Astrocyte (in vitro differentiated cells and primary cell): ENCODE data around the gene CMIP. TPM values are rescaled to one million over a fixed set of nuclear protein-coding genes. Genes with fewer than 3 reads are reported as not detected.

Source experiments
- DNase-seq: peaks from one replicate; pipeline ENCODE4 v3.0.0-alpha.2; 2010; ENCODE audit warnings: low read depth
- FAIRE-seq: peaks from 2 replicates; lab custom pipeline; 2011; peaks lifted over from hg19 to GRCh38; lab: Jason Lieb, UNC
- H2AFZ ChIP-seq: 2 replicates; pipeline ENCODE4 v1.6.0; 2012; ENCODE audit warnings: low read depth, low read length, inconsistent platforms
- H3K27ac ChIP-seq: 2 replicates; pipeline ENCODE4 v1.5.1; 2011; ENCODE audit warnings: low read depth, low read length, inconsistent platforms
- H3K27me3 ChIP-seq: 2 replicates; pipeline ENCODE4 v1.6.0; 2011; ENCODE audit warnings: low read length, inconsistent platforms; ENCODE audit not compliant: insufficient read depth
- H3K36me3 ChIP-seq: 2 replicates; pipeline ENCODE4 v1.5.1; 2011; ENCODE audit warnings: low read length, inconsistent platforms; ENCODE audit not compliant: insufficient read depth
- H3K4me1 ChIP-seq: 2 replicates; pipeline ENCODE4 v1.5.1; 2011; ENCODE audit warnings: low read length, inconsistent platforms; ENCODE audit not compliant: insufficient read depth
- H3K4me2 ChIP-seq: 2 replicates; pipeline ENCODE4 v1.6.0; 2012; ENCODE audit warnings: low read length, inconsistent platforms
- H3K4me3 ChIP-seq: 2 replicates; pipeline ENCODE4 v1.5.1; 2011; ENCODE audit warnings: low read depth, mild to moderate bottlenecking, low read length, inconsistent platforms; ENCODE audit not compliant: insufficient read depth
- H3K79me2 ChIP-seq: 2 replicates; pipeline ENCODE4 v1.6.0; 2012; ENCODE audit warnings: mild to moderate bottlenecking, low read length, inconsistent platforms; ENCODE audit not compliant: insufficient read depth
- H3K9ac ChIP-seq: 2 replicates; pipeline ENCODE4 v1.6.0; 2012; ENCODE audit warnings: mild to moderate bottlenecking, low read length, inconsistent platforms
- H3K9me3 ChIP-seq: 2 replicates; pipeline ENCODE4 v1.5.1; 2012; ENCODE audit warnings: low read depth, mild to moderate bottlenecking, low read length, inconsistent platforms; ENCODE audit not compliant: insufficient read depth
- H4K20me1 ChIP-seq: 2 replicates; pipeline ENCODE4 v1.6.0; 2012; ENCODE audit warnings: low read length, inconsistent platforms; ENCODE audit not compliant: insufficient read depth
- H3K27ac Mint-ChIP-seq: one replicate; pipeline ENCODE4 v1.8.0; 2021; ENCODE audit warnings: mild to moderate bottlenecking, mixed read lengths; ENCODE audit not compliant: unreplicated experiment
- H3K27me3 Mint-ChIP-seq: one replicate; pipeline ENCODE4 v1.8.0; 2021; ENCODE audit warnings: low read depth, mixed read lengths; ENCODE audit not compliant: unreplicated experiment
- H3K36me3 Mint-ChIP-seq: one replicate; pipeline ENCODE4 v1.8.0; 2021; ENCODE audit warnings: low read depth, mixed read lengths; ENCODE audit not compliant: unreplicated experiment
- H3K4me1 Mint-ChIP-seq: one replicate; pipeline ENCODE4 v1.8.0; 2021; ENCODE audit warnings: low read depth, mixed read lengths; ENCODE audit not compliant: unreplicated experiment
- H3K4me3 Mint-ChIP-seq: one replicate; pipeline ENCODE4 v1.8.0; 2021; ENCODE audit warnings: mild to moderate bottlenecking, moderate library complexity, mixed read lengths; ENCODE audit not compliant: unreplicated experiment
- H3K9me3 Mint-ChIP-seq: one replicate; pipeline ENCODE4 v1.8.0; 2021; ENCODE audit warnings: mild to moderate bottlenecking, mixed read lengths; ENCODE audit not compliant: unreplicated experiment
- EZH2 ChIP-seq: IDR thresholded peaks from 2 replicates; pipeline ENCODE4 v1.6.1; 2012; ENCODE audit warnings: mild to moderate bottlenecking, low read length, inconsistent platforms; ENCODE audit not compliant: insufficient read depth
- total RNA-seq: library from RNA; stranded (reverse); gene quantifications from 2 replicates; pipeline ENCODE4 v1.2.1, GENCODE V29; 2021
- TF ChIP-seq, protein P1 (sequence below): IDR thresholded peaks from 2 replicates; pipeline ENCODE4 v1.5.1; 2011; ENCODE audit warnings: low read depth, mild to moderate bottlenecking, inconsistent platforms, low read length, moderate library complexity; ENCODE audit not compliant: insufficient read depth

The CMIP gene
- total RNA-seq, 1 donor from 2014 or later = 71.5 TPM

DNA sequence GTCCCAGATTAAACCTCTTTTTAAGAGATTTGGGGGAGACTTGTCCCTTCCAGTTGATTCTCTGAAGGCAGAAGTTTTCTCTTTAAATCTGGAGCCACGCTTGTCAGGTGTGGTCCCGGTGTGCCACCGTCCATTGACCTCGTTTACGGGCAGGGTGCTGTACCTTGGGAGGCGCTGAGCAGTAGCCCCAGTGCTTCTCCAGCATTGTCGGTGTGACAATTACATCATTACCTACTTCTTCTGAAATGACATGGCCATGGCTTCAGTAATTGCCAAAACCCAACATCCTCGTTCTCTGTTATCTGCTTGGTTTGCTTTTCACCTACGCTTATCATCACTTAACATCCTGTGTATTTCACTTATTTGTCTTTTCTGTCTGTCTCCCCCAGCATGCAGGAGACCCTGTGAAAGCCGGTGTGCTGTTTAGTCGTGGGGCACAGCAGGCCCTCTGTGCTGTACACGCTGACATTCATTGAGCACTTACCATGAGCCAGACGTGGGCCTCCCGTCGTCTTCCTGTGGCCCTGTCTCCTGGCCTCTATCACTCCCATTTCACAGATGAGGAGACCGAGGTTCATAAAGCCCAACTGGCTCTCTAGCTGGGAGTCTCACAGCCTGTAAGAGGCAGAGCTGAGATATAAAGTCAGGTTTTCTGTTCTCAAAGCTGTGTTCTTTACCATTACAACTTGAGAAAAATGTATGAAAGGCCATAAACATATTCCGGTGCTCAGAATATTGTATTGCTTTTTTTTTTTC is 143.9 kb downstream of the CMIP start:
- DNase-seq (no peak), FAIRE-seq (no peak)
- peaks cover 93% of the 10 kb centered on the region for H4K20me1 ChIP-seq
- H3K4me3 Mint-ChIP-seq = no peak overlapping the region
- no peak overlapping the region for H3K9ac ChIP-seq
- H3K27ac Mint-ChIP-seq = no peak overlapping the region
- H3K4me1 Mint-ChIP-seq = peaks cover 42% of the 10 kb centered on the region
- H3K27me3 Mint-ChIP-seq = no peaks in the 10 kb centered on the region
- no peak overlapping the region for H3K4me3 ChIP-seq
- no peaks in the 10 kb centered on the region for H3K27me3 ChIP-seq
- peaks cover 16% of the 10 kb centered on the region for H3K36me3 Mint-ChIP-seq
- peaks cover 6% of the 10 kb centered on the region for H3K9me3 Mint-ChIP-seq
- no peak overlapping the region for H3K27ac ChIP-seq
- H3K36me3 ChIP-seq = no peaks in the 10 kb centered on the region
- TF ChIP-seq, protein P1, sequence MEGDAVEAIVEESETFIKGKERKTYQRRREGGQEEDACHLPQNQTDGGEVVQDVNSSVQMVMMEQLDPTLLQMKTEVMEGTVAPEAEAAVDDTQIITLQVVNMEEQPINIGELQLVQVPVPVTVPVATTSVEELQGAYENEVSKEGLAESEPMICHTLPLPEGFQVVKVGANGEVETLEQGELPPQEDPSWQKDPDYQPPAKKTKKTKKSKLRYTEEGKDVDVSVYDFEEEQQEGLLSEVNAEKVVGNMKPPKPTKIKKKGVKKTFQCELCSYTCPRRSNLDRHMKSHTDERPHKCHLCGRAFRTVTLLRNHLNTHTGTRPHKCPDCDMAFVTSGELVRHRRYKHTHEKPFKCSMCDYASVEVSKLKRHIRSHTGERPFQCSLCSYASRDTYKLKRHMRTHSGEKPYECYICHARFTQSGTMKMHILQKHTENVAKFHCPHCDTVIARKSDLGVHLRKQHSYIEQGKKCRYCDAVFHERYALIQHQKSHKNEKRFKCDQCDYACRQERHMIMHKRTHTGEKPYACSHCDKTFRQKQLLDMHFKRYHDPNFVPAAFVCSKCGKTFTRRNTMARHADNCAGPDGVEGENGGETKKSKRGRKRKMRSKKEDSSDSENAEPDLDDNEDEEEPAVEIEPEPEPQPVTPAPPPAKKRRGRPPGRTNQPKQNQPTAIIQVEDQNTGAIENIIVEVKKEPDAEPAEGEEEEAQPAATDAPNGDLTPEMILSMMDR = no peak
- TF ChIP-seq EZH2 = no peak
- peaks cover 61% of the 10 kb centered on the region for H3K79me2 ChIP-seq
- H2AFZ ChIP-seq = no peak overlapping the region
- H3K4me2 ChIP-seq = no peak overlapping the region
- H3K4me1 ChIP-seq = peaks cover 3% of the 10 kb centered on the region
- no peaks in the 10 kb centered on the region for H3K9me3 ChIP-seq

DNA sequence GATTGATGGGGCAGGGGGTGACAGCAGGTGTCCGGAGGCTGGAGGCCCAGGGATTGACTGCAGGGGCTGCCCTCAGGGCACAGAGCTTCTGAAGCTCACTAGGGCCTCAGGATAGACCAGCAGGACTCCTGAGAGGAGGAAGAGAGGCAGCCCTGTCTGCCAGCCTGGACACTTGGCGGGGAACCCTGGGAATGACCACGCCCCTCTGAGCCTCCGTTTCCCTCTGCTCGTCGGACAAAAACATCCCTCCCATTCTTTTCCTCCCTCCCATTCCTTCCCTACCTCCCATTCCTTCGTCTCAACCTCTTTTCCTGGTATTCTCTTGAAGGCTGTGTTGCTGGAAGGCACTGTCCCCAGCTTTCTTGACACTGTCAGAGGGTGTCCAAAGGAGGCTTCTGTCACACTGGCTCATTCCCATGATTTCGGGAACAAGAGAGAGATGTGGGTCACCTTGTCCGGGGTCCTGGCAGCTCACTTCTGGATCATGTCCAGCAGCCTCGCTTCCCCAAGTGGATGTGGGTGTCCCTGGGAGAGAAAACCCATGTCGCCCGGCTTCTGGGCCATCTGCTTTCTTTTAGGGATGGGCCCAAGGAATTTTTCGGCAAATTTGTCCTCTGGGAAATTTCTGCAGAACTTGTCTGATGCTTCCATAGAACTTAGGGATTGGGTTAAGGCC is 145.5 kb downstream of the CMIP start:
- Mint-ChIP-seq H3K36me3 (peaks cover 9% of the 10 kb centered on the region), H3K27ac (no peak overlapping the region), H3K27me3 (no peaks in the 10 kb centered on the region), H3K9me3 (peaks cover 6% of the 10 kb centered on the region), H3K4me1 (peaks cover 31% of the 10 kb centered on the region), H3K4me3 (no peak overlapping the region)
- peaks cover 83% of the 10 kb centered on the region for H4K20me1 ChIP-seq
- no peaks in the 10 kb centered on the region for H3K4me1 ChIP-seq
- TF ChIP-seq, protein P1 = no peak
- TF ChIP-seq EZH2 = no peak
- no peak overlapping the region for H3K4me3 ChIP-seq
- peaks cover 58% of the 10 kb centered on the region for H3K79me2 ChIP-seq
- no peaks in the 10 kb centered on the region for H3K9me3 ChIP-seq
- no peaks in the 10 kb centered on the region for H3K27me3 ChIP-seq
- no peak overlapping the region for H3K9ac ChIP-seq
- H3K36me3 ChIP-seq = no peaks in the 10 kb centered on the region
- H3K27ac ChIP-seq = no peak overlapping the region
- no peak overlapping the region for H2AFZ ChIP-seq
- H3K4me2 ChIP-seq = no peak overlapping the region
- no peak for DNase-seq
- no peak for FAIRE-seq
